Fibroblast of skin of left biceps (primary cell): ENCODE data around the gene AIP.

ENCODE experiments used
- DNase-seq, 2 experiments: peaks; one replicate each; pipeline ENCODE4 v3.0.0-alpha.2; 2013; ENCODE audit warnings: low read depth in 2 of 2

AIP gene

GRCh38 chr11:67534070-67534679 is 51.3 kb downstream of the AIP start:
- no peak for DNase-seq

- DNase-seq: no peak
Observed at GRCh38 chr11:67535561-67535960, 52.7 kb downstream of the AIP start.

- DNase-seq: no peak
Observed at GRCh38 chr11:67538306-67538705, 55.5 kb downstream of the AIP start.

GRCh38 chr11:67538823-67539505 is 56.1 kb downstream of the AIP start:
- DNase-seq: no peak

GRCh38 chr11:67539550-67539949 is 56.7 kb downstream of the AIP start:
- DNase-seq: no peak
